ENCODE results near the gene HPS3.

The HPS3 gene

GRCh38 chr3:149152420-149152819 lies 23.0 kb downstream of the HPS3 start:
- Histone ChIP-seq H3K9me3 (ENCODE audit: control insufficient read depth, insufficient read depth, low read length) (no peaks in the 10 kb centered on the region), H3K4me3 (ENCODE audit: low read depth, low read length) (no peak overlapping the region), H3K9ac (ENCODE audit: low read depth, low read length) (no peak overlapping the region), H3K4me1 (ENCODE audit: control insufficient read depth, insufficient read depth, low read length) (0 out of 2 replicates have a peak, but pooled peaks cover 3% of the 10 kb centered on the region), H3K27ac (ENCODE audit: low read depth, low read length) (no peak overlapping the region), H3K36me3 (ENCODE audit: control insufficient read depth, insufficient read depth, low read length) (peaks cover 84% of the 10 kb centered on the region), H3K27me3 (ENCODE audit: control insufficient read depth, insufficient read depth, low read length) (no peaks in the 10 kb centered on the region)

GRCh38 chr3:149153402-149153801 lies 24.0 kb downstream of the HPS3 start:
- Histone ChIP-seq H3K27ac (ENCODE audit: low read depth, low read length) (no peak overlapping the region), H3K9ac (ENCODE audit: low read depth, low read length) (no peak overlapping the region), H3K9me3 (ENCODE audit: control insufficient read depth, insufficient read depth, low read length) (no peaks in the 10 kb centered on the region), H3K27me3 (ENCODE audit: control insufficient read depth, insufficient read depth, low read length) (no peaks in the 10 kb centered on the region), H3K4me3 (ENCODE audit: low read depth, low read length) (no peak overlapping the region), H3K4me1 (ENCODE audit: control insufficient read depth, insufficient read depth, low read length) (0 out of 2 replicates have a peak, but pooled peaks cover 3% of the 10 kb centered on the region), H3K36me3 (ENCODE audit: control insufficient read depth, insufficient read depth, low read length) (peaks cover 91% of the 10 kb centered on the region)

- no peak overlapping the region for H3K9ac ChIP-seq (ENCODE audit: low read depth, low read length)
These were observed 31.4 kb downstream of the HPS3 start for GRCh38 chr3:149160754-149161300.

GRCh38 chr3:149162007-149162406 lies 32.6 kb downstream of the HPS3 start:
- Histone ChIP-seq H3K4me3 (ENCODE audit: low read depth, low read length) (no peak overlapping the region), H3K9ac (ENCODE audit: low read depth, low read length) (no peak overlapping the region), H3K4me1 (ENCODE audit: control insufficient read depth, insufficient read depth, low read length) (no peaks in the 10 kb centered on the region), H3K27ac (ENCODE audit: low read depth, low read length) (no peak overlapping the region), H3K36me3 (ENCODE audit: control insufficient read depth, insufficient read depth, low read length) (peaks cover 97% of the 10 kb centered on the region), H3K9me3 (ENCODE audit: control insufficient read depth, insufficient read depth, low read length) (no peaks in the 10 kb centered on the region), H3K27me3 (ENCODE audit: control insufficient read depth, insufficient read depth, low read length) (no peaks in the 10 kb centered on the region)

More at GRCh38 chr3:149160754-149161300, 31.4 kb downstream of the HPS3 start:
- Histone ChIP-seq H3K36me3 (ENCODE audit: control insufficient read depth, insufficient read depth, low read length) (peaks cover 97% of the 10 kb centered on the region), H3K9me3 (ENCODE audit: control insufficient read depth, insufficient read depth, low read length) (no peaks in the 10 kb centered on the region), H3K4me1 (ENCODE audit: control insufficient read depth, insufficient read depth, low read length) (no peaks in the 10 kb centered on the region), H3K27ac (ENCODE audit: low read depth, low read length) (no peak overlapping the region), H3K4me3 (ENCODE audit: low read depth, low read length) (no peak overlapping the region), H3K27me3 (ENCODE audit: control insufficient read depth, insufficient read depth, low read length) (no peaks in the 10 kb centered on the region)

GRCh38 chr3:149163066-149163465 lies 33.6 kb downstream of the HPS3 start:
- H3K36me3 ChIP-seq (ENCODE audit: control insufficient read depth, insufficient read depth, low read length), result peaks cover 97% of the 10 kb centered on the region
- H3K4me1 ChIP-seq (ENCODE audit: control insufficient read depth, insufficient read depth, low read length), result no peaks in the 10 kb centered on the region
- no peak overlapping the region for H3K4me3 ChIP-seq (ENCODE audit: low read depth, low read length)
- H3K27ac ChIP-seq (ENCODE audit: low read depth, low read length), result no peak overlapping the region
- no peak overlapping the region for H3K9ac ChIP-seq (ENCODE audit: low read depth, low read length)
- no peaks in the 10 kb centered on the region for H3K27me3 ChIP-seq (ENCODE audit: control insufficient read depth, insufficient read depth, low read length)
- H3K9me3 ChIP-seq (ENCODE audit: control insufficient read depth, insufficient read depth, low read length), result no peaks in the 10 kb centered on the region

GRCh38 chr3:149167898-149168297 lies 38.5 kb downstream of the HPS3 start:
- Histone ChIP-seq H3K4me3 (ENCODE audit: low read depth, low read length) (no peak overlapping the region), H3K9ac (ENCODE audit: low read depth, low read length) (no peak overlapping the region), H3K4me1 (ENCODE audit: control insufficient read depth, insufficient read depth, low read length) (no peaks in the 10 kb centered on the region), H3K9me3 (ENCODE audit: control insufficient read depth, insufficient read depth, low read length) (no peaks in the 10 kb centered on the region), H3K27ac (ENCODE audit: low read depth, low read length) (no peak overlapping the region), H3K36me3 (ENCODE audit: control insufficient read depth, insufficient read depth, low read length) (peaks cover 98% of the 10 kb centered on the region), H3K27me3 (ENCODE audit: control insufficient read depth, insufficient read depth, low read length) (no peaks in the 10 kb centered on the region)

- 0 out of 2 replicates have a peak, but pooled peaks cover 3% of the 10 kb centered on the region for H3K9me3 ChIP-seq (ENCODE audit: control insufficient read depth, insufficient read depth, low read length)
- no peak overlapping the region for H3K9ac ChIP-seq (ENCODE audit: low read depth, low read length)
- H3K4me3 ChIP-seq (ENCODE audit: low read depth, low read length), result no peak overlapping the region
- no peaks in the 10 kb centered on the region for H3K27me3 ChIP-seq (ENCODE audit: control insufficient read depth, insufficient read depth, low read length)
- H3K4me1 ChIP-seq (ENCODE audit: control insufficient read depth, insufficient read depth, low read length), result no peaks in the 10 kb centered on the region
- H3K36me3 ChIP-seq (ENCODE audit: control insufficient read depth, insufficient read depth, low read length), result peaks cover 91% of the 10 kb centered on the region
- H3K27ac ChIP-seq (ENCODE audit: low read depth, low read length), result no peak overlapping the region
These were observed 41.2 kb downstream of the HPS3 start for GRCh38 chr3:149170672-149171071.

GRCh38 chr3:149174901-149175300 lies 45.5 kb downstream of the HPS3 start:
- Histone ChIP-seq H3K27me3 (ENCODE audit: control insufficient read depth, insufficient read depth, low read length) (no peaks in the 10 kb centered on the region), H3K9ac (ENCODE audit: low read depth, low read length) (no peak overlapping the region), H3K27ac (ENCODE audit: low read depth, low read length) (no peak overlapping the region), H3K9me3 (ENCODE audit: control insufficient read depth, insufficient read depth, low read length) (peaks cover 8% of the 10 kb centered on the region; the same call in 1 of the 2 replicates), H3K4me1 (ENCODE audit: control insufficient read depth, insufficient read depth, low read length) (no peaks in the 10 kb centered on the region), H3K4me3 (ENCODE audit: low read depth, low read length) (no peak overlapping the region), H3K36me3 (ENCODE audit: control insufficient read depth, insufficient read depth, low read length) (peaks cover 67% of the 10 kb centered on the region)

GRCh38 chr3:149177122-149177521 lies 47.7 kb downstream of the HPS3 start:
- no peaks in the 10 kb centered on the region for H3K27me3 ChIP-seq (ENCODE audit: control insufficient read depth, insufficient read depth, low read length)
- peaks cover 8% of the 10 kb centered on the region; the same call in 1 of the 2 replicates for H3K9me3 ChIP-seq (ENCODE audit: control insufficient read depth, insufficient read depth, low read length)
- no peak overlapping the region for H3K4me3 ChIP-seq (ENCODE audit: low read depth, low read length)
- no peak overlapping the region for H3K9ac ChIP-seq (ENCODE audit: low read depth, low read length)
- no peaks in the 10 kb centered on the region for H3K4me1 ChIP-seq (ENCODE audit: control insufficient read depth, insufficient read depth, low read length)
- H3K36me3 ChIP-seq (ENCODE audit: control insufficient read depth, insufficient read depth, low read length), result peaks cover 47% of the 10 kb centered on the region
- H3K27ac ChIP-seq (ENCODE audit: low read depth, low read length), result no peak overlapping the region

- H3K9ac ChIP-seq (ENCODE audit: low read depth, low read length), result no peak overlapping the region
- H3K4me3 ChIP-seq (ENCODE audit: low read depth, low read length), result no peak overlapping the region
- H3K9me3 ChIP-seq (ENCODE audit: control insufficient read depth, insufficient read depth, low read length), result peaks cover 5% of the 10 kb centered on the region; the same call in 1 of the 2 replicates
- no peak overlapping the region for H3K27ac ChIP-seq (ENCODE audit: low read depth, low read length)
- H3K36me3 ChIP-seq (ENCODE audit: control insufficient read depth, insufficient read depth, low read length), result peaks cover 26% of the 10 kb centered on the region
- no peaks in the 10 kb centered on the region for H3K4me1 ChIP-seq (ENCODE audit: control insufficient read depth, insufficient read depth, low read length)
- H3K27me3 ChIP-seq (ENCODE audit: control insufficient read depth, insufficient read depth, low read length), result no peaks in the 10 kb centered on the region
These were observed 49.8 kb downstream of the HPS3 start for GRCh38 chr3:149179220-149179619.

- H3K27ac ChIP-seq (ENCODE audit: low read depth, low read length), result no peak overlapping the region
- no peaks in the 10 kb centered on the region; the same call in 1 of the 2 replicates for H3K4me1 ChIP-seq (ENCODE audit: control insufficient read depth, insufficient read depth, low read length)
- H3K27me3 ChIP-seq (ENCODE audit: control insufficient read depth, insufficient read depth, low read length), result no peaks in the 10 kb centered on the region
- H3K9me3 ChIP-seq (ENCODE audit: control insufficient read depth, insufficient read depth, low read length), result peaks cover 5% of the 10 kb centered on the region; the same call in 1 of the 2 replicates
- H3K4me3 ChIP-seq (ENCODE audit: low read depth, low read length), result no peak overlapping the region
- no peak overlapping the region for H3K9ac ChIP-seq (ENCODE audit: low read depth, low read length)
- H3K36me3 ChIP-seq (ENCODE audit: control insufficient read depth, insufficient read depth, low read length), result peaks cover 19% of the 10 kb centered on the region
These were observed 50.7 kb downstream of the HPS3 start for GRCh38 chr3:149180057-149180573.
